H1 (cell line): ENCODE data around the gene GTF2F1.

Source experiments
- ATF3 ChIP-seq: IDR thresholded peaks from 2 replicates; pipeline ENCODE4 v1.6.1; 2011; ENCODE audit warnings: low read depth, mild to moderate bottlenecking, low read length; ENCODE audit not compliant: insufficient read depth
- CHD2 ChIP-seq: IDR thresholded peaks from 2 replicates; pipeline ENCODE4 v1.6.1; 2012; ENCODE audit warnings: low read length, improper control_type of control experiment
- CREB1 ChIP-seq: IDR thresholded peaks from 2 replicates; pipeline ENCODE4 v1.6.1; 2012; ENCODE audit warnings: inconsistent platforms
- CTCF ChIP-seq, 3 experiments: IDR thresholded peaks; 1 replicate in 2 of 3; 2 replicates in 1 of 3; pipeline versions ENCODE4 v1.5.1 to v1.6.1; 2011; ENCODE audit warnings: low read length in 3 of 3, mild to moderate bottlenecking in 3 of 3, inconsistent platforms in 2 of 3, low read depth in 1 of 3, moderate library complexity in 1 of 3; ENCODE audit not compliant: insufficient read depth in 1 of 3; ENCODE audit errors: control extremely low read depth in 1 of 3
- EP300 ChIP-seq, 2 experiments: IDR thresholded peaks; 1 replicate in 1 of 2; 2 replicates in 1 of 2; pipeline ENCODE4 v1.6.1; 2011 to 2012; ENCODE audit warnings: low read depth in 2 of 2, low read length in 2 of 2, mild to moderate bottlenecking in 2 of 2, borderline replicate concordance in 1 of 2, inconsistent platforms in 1 of 2, moderate library complexity in 1 of 2
- JUN ChIP-seq: IDR thresholded peaks from 2 replicates; pipeline ENCODE4 v1.6.1; 2011; ENCODE audit warnings: low read depth, mild to moderate bottlenecking, improper control_type of control experiment, low read length
- MAFK ChIP-seq: IDR thresholded peaks from 2 replicates; pipeline ENCODE4 v1.6.1; 2012; ENCODE audit warnings: low read depth, mild to moderate bottlenecking, improper control_type of control experiment, low read length
- RXRA ChIP-seq: IDR thresholded peaks from 2 replicates; pipeline ENCODE4 v1.6.1; 2011; ENCODE audit warnings: low read depth, mild to moderate bottlenecking, low read length, moderate library complexity; ENCODE audit not compliant: insufficient read depth
- SIN3A ChIP-seq, 2 experiments: IDR thresholded peaks in 1 of 2; conservative IDR thresholded peaks in 1 of 2; 2 replicates each; pipeline ENCODE4 v1.6.1; 2011 to 2012; ENCODE audit warnings: low read length in 2 of 2, improper control_type of control experiment in 1 of 2, low read depth in 1 of 2, mild to moderate bottlenecking in 1 of 2
- TAF1 ChIP-seq: IDR thresholded peaks from 2 replicates; pipeline ENCODE4 v1.6.1; 2011; ENCODE audit warnings: mild to moderate bottlenecking, low read depth, low read length
- ZNF274 ChIP-seq: IDR thresholded peaks from 2 replicates; pipeline ENCODE4 v1.7.0; 2012; ENCODE audit warnings: low read length, borderline replicate concordance; ENCODE audit errors: extremely low read depth

- no peak for TF ChIP-seq JUN
- no peak for TF ChIP-seq ATF3
- TF ChIP-seq EP300 (IDR thresholded peaks at IDR 0.05; ENCODE audit: borderline replicate concordance in 1 of 2, low read depth in 2 of 2, low read length in 2 of 2), result no peak
- no peak for TF ChIP-seq ZNF274
- no peak for TF ChIP-seq SIN3A (conservative IDR thresholded peaks at IDR 0.05 in 1 of 2, IDR thresholded peaks at IDR 0.05 in 1 of 2; ENCODE audit: low read depth in 1 of 2, low read length in 2 of 2)
- TF ChIP-seq CTCF (IDR thresholded peaks at IDR 0.05; ENCODE audit: control extremely low read depth in 1 of 3, insufficient read depth in 1 of 3, low read depth in 1 of 3, low read length in 3 of 3), result no peak
- no peak for TF ChIP-seq CHD2
- no peak for TF ChIP-seq MAFK
- TF ChIP-seq CREB1, result no peak
- TF ChIP-seq RXRA, result no peak
- TF ChIP-seq TAF1, result no peak
These were observed 5.6 kb downstream of the GTF2F1 start for GRCh38 chr19:6387372-6387771.
